Activated CD4-positive, alpha-beta T cell treated with anti-CD3 and anti-CD28 coated beads for 36 hours (primary cell): Measurements from ENCODE around the gene ATP6AP2. TPM values are rescaled to one million over a fixed set of nuclear protein-coding genes. Genes with fewer than 3 reads are reported as not detected.

ENCODE experiments used
- ATAC-seq: fragments of 200-7000 bp; cut with Tn5 transposase; one replicate; pipeline ENCODE4 v1.10.0; 2021; ENCODE audit warnings: mild to moderate bottlenecking, moderate library complexity
- CTCF ChIA-PET: fragments of 350-600 bp; sonication (Branson Sonifier 250); formaldehyde crosslinking; loops from one replicate; lab custom pipeline; 2021; ENCODE audit warnings: antibody characterized with exemption; lab: Charles Lee
- POLR2A ChIA-PET: fragments of 350-600 bp; sonication (Branson Sonifier 250); formaldehyde crosslinking; loops from one replicate; lab custom pipeline; 2021; ENCODE audit warnings: antibody characterized with exemption, inconsistent platforms; lab: Charles Lee
- DNase-seq: peaks from one replicate; pipeline ENCODE4 v3.0.0-alpha.2; 2020
- H3K27ac Mint-ChIP-seq: one replicate; pipeline ENCODE4 v1.8.0; 2021; ENCODE audit warnings: mixed read lengths
- H3K27me3 Mint-ChIP-seq: one replicate; pipeline ENCODE4 v1.8.0; 2021; ENCODE audit warnings: mixed read lengths
- H3K36me3 Mint-ChIP-seq: one replicate; pipeline ENCODE4 v1.8.0; 2021; ENCODE audit warnings: low read depth, mixed read lengths
- H3K4me1 Mint-ChIP-seq: one replicate; pipeline ENCODE4 v1.8.0; 2021; ENCODE audit warnings: mixed read lengths
- H3K4me3 Mint-ChIP-seq: one replicate; pipeline ENCODE4 v1.8.0; 2021; ENCODE audit warnings: mild to moderate bottlenecking, moderate library complexity, mixed read lengths
- H3K9me3 Mint-ChIP-seq: one replicate; pipeline ENCODE4 v1.8.0; 2021; ENCODE audit warnings: low read depth, mixed read lengths
- intact Hi-C, 2 experiments: fragments of 100-400 bp; cut with DNase I in 1 of 2; cut with micrococcal nuclease in 1 of 2; formaldehyde crosslinking; loops; one replicate each; pipeline versions ENCODE4 v1.14.2 to v1.15.1; 2022 to 2024; cut with DNase I, micrococcal nuclease
- total RNA-seq, 2 experiments: library from RNA; stranded (reverse); gene quantifications; one replicate each; pipeline ENCODE4 v1.2.3, GENCODE V29; 2021

The ATP6AP2 gene
- total RNA-seq, 2 experiments from 2014 or later, result 39.9 to 52.2 TPM

DNA sequence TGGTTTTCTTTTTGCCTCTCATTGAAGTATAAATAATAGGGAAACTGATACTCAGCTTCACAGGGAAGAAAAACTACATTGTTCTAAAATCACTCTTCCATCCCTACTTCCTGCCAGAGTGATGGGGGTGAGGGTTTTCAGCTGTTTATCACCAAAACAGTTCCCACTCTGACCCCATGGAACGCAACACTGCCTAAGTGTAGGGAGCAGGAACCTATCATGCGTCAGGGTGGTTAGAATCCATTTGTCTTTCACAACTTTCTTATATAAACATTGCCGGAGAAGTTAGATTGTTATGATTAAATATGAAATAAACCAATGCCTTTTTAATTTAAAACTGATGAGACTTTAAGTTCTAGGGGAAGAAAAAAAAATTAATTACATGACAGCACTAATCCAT, 26.6 kb downstream of the ATP6AP2 start:
- no peaks in the 10 kb centered on the region for H3K27me3 Mint-ChIP-seq
- ChIA-PET POLR2A (no interaction called here), CTCF (interaction anchor here (0.9 kb wide), 1 partner anchor 63 kb away, joined by 3 read pairs; no protein-coding TSS in a partner anchor)
- H3K4me1 Mint-ChIP-seq, result no peaks in the 10 kb centered on the region
- intact Hi-C loops, result no loop called here
- no peak overlapping the region for H3K4me3 Mint-ChIP-seq
- H3K27ac Mint-ChIP-seq, result no peak overlapping the region
- H3K36me3 Mint-ChIP-seq, result no peaks in the 10 kb centered on the region
- ATAC-seq (no peak), DNase-seq (no peak)
- no peaks in the 10 kb centered on the region for H3K9me3 Mint-ChIP-seq

DNA sequence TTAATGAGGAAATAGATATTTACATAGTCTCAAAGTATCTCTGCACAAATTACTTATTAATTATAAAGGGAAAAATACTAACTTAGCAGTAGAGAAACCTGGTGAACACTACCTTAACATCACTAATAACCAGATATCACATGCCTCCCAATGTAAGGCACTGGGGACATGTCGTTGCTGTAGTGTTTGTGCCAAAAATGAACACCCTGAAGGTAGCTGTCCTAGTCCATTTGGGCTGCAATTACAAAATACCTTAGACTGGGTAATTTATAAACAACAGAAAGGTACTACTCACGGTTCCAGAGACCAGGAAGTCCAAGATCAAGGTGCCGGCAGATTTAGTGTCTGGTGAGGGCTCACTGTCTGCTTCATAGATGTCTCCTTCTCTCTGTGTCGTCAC, 31.7 kb downstream of the ATP6AP2 start:
- no peak for DNase-seq
- no peak overlapping the region for H3K27ac Mint-ChIP-seq

DNA sequence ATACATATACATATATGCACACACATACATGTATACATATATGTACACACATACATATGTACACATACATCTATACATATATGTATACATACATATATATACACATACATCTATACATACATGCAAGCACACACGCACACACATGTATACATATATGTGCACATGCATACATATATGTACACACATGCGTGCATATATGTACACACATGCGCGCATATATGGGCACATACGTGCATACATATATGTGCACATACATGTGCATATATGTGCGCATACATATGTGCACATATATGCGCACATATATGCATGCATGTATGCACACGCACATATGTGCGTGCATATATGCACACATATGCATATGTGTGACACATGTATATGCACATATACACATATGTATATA, 35.2 kb downstream of the ATP6AP2 start:
- intact Hi-C loops, result no loop called here
- H3K9me3 Mint-ChIP-seq, result no peaks in the 10 kb centered on the region
- H3K27me3 Mint-ChIP-seq, result no peaks in the 10 kb centered on the region
- no peaks in the 10 kb centered on the region for H3K4me1 Mint-ChIP-seq
- H3K36me3 Mint-ChIP-seq, result no peaks in the 10 kb centered on the region
- ATAC-seq, result no peak
- no peak overlapping the region for H3K4me3 Mint-ChIP-seq
- POLR2A ChIA-PET, result no interaction called here
- H3K27ac Mint-ChIP-seq, result no peak overlapping the region
- DNase-seq, result no peak
- CTCF ChIA-PET, result no interaction called here

More for the DNA sequence above, 31.7 kb downstream of the ATP6AP2 start:
- Mint-ChIP-seq H3K4me3 (no peak overlapping the region), H3K36me3 (no peaks in the 10 kb centered on the region), H3K27me3 (no peaks in the 10 kb centered on the region), H3K9me3 (no peaks in the 10 kb centered on the region), H3K4me1 (no peaks in the 10 kb centered on the region)
- CTCF ChIA-PET, result no interaction called here
- POLR2A ChIA-PET, result no interaction called here
- intact Hi-C loops, result no loop called here
- ATAC-seq, result no peak

DNA sequence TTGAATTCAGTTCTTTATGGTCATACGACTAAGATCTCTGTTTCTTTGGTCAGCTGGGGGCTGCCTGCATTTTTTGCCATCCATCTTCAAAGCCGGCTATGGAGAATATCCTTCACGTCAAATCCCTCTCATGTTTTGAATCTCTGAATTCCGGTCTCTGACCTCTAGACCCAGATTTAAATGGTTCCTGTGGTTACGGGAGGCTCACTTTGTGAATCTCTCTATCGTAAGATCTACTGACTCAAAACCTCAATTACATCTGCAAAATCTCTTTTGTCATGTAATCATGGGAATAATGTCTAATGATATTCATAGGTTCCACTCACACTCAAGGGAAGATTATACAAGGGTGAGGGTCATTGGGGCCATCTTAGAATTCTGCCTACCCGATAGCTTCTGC, 36.8 kb downstream of the ATP6AP2 start:
- H3K4me1 Mint-ChIP-seq, result no peaks in the 10 kb centered on the region
- POLR2A ChIA-PET, result no interaction called here
- no peaks in the 10 kb centered on the region for H3K9me3 Mint-ChIP-seq
- H3K27me3 Mint-ChIP-seq, result no peaks in the 10 kb centered on the region
- CTCF ChIA-PET, result interaction anchor here (1.1 to 1.8 kb wide), 2 partner anchors 12 to 26 kb away, joined by 4 to 5 read pairs; no protein-coding TSS in a partner anchor
- ATAC-seq (no peak), DNase-seq (no peak)
- intact Hi-C loops, result no loop called here
- H3K27ac Mint-ChIP-seq, result no peak overlapping the region
- no peak overlapping the region for H3K4me3 Mint-ChIP-seq
- H3K36me3 Mint-ChIP-seq, result no peaks in the 10 kb centered on the region

DNA sequence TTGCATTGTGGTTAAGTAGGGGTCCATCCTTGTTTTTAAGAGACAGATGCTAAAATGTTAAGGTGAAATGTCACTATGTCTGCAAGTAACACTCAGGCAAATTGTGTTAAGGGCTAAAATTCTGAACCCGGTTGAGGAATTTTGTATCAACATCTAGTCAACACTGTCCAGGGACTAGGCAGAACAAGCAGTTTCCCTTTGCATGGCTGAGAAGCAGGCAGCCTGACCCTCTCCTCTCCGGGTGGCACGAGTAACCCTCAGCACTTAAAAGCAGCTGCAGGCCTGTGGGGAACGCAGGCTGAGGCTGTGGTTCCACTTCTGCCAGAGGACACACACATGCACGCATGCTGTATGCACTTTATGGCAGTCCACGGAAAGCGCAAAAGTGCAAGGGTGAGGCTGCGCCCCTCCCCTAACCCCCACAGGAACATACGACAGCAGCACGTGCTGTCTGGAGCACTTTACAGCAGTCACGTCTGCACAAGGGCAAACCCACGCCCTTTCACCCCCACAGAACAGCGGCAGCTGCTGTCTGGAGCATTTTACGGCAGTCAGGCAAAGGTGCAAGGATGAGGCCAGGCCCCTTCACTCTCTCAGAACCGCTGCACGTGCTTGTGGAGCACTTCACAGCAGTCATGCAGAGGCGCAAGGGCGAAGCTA, 41.8 kb downstream of the ATP6AP2 start:
- no peaks in the 10 kb centered on the region for H3K27me3 Mint-ChIP-seq
- H3K4me3 Mint-ChIP-seq, result no peak overlapping the region
- ChIA-PET CTCF (no interaction called here), POLR2A (no interaction called here)
- DNase-seq (no peak), ATAC-seq (no peak)
- H3K27ac Mint-ChIP-seq, result no peak overlapping the region
- no peaks in the 10 kb centered on the region for H3K4me1 Mint-ChIP-seq
- intact Hi-C loops, result no loop called here
- H3K36me3 Mint-ChIP-seq, result no peaks in the 10 kb centered on the region
- no peaks in the 10 kb centered on the region for H3K9me3 Mint-ChIP-seq

DNA sequence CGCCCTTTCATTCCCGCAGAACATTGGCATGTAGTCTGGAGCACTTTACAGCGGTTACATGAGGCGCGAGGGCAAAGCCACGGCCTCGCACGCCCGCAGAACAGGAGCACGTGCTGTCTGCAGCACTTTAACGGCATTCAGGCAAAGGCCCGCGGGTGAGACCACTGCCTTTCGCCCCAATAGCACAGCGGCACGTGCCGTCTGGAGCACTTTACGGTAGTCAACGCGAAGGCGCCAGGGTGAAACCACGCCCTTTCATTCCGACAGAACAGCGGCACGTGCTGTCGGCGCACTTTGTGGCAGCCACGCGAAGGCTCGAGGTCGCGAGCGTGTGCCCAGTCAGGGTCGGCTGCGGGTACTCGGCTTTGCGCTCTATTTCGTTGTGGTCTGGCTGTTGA, 42.4 kb downstream of the ATP6AP2 start, which contains the start of gene MPC1L:
MPC1L (plus strand) TSS at position 290 of the 398 bp plus-strand sequence. CDS start 138 bp downstream, outside the sequence.
- ChIA-PET CTCF (no interaction called here), POLR2A (no interaction called here)
- Mint-ChIP-seq H3K4me3 (no peak within 1 kb of the TSS), H3K27me3 (no peaks in the 10 kb centered on the region), H3K4me1 (no peaks in the 10 kb centered on the region), H3K9me3 (no peaks in the 10 kb centered on the region), H3K36me3 (no peaks in the 10 kb centered on the region), H3K27ac (no peak within 1 kb of the TSS)
- no peak for ATAC-seq
- no peak for DNase-seq
- intact Hi-C loops, result no loop called here

DNA sequence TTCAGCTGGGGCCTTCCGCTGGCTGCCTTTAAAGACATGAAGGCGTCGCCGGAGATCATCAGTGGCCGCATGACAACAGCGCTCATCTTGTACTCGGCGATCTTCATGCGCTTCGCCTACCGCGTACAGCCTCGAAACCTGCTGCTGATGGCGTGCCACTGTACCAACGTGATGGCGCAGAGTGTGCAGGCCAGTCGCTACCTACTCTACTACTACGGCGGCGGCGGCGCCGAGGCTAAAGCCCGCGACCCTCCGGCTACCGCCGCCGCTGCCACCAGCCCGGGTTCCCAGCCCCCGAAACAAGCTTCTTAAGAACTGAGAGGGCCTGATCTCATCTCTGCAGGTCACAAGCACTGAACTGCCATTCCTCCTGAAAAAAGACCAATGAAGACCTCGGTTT, 42.9 kb downstream of the ATP6AP2 start:
- POLR2A ChIA-PET, result no interaction called here
- ATAC-seq (no peak), DNase-seq (no peak)
- Mint-ChIP-seq H3K27me3 (no peaks in the 10 kb centered on the region), H3K9me3 (no peaks in the 10 kb centered on the region), H3K27ac (no peak overlapping the region), H3K4me3 (no peak overlapping the region), H3K4me1 (no peaks in the 10 kb centered on the region), H3K36me3 (no peaks in the 10 kb centered on the region)
- intact Hi-C loops, result no loop called here
- CTCF ChIA-PET, result no interaction called here

DNA sequence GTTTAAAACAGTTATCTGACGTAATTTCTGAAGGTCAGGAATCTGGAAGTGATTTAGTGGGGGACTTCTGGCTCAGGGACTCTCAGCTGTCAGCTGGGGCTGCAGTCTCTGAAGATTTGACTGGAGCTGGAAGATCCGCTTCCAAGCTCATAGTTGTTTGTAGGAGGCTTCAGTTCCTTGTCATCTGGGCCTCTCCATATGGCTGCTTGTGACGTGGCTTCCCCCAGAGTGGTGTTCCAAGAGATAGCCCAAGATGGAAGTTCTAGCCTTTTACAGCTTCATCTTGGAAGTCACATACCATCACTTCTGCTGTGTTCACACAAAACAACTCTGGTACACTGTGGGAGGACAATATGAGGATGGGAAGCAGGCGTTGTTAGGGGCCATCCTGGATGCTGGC, 44.5 kb downstream of the ATP6AP2 start:
- Mint-ChIP-seq H3K27ac (no peak overlapping the region), H3K4me1 (no peaks in the 10 kb centered on the region), H3K4me3 (no peak overlapping the region), H3K9me3 (no peaks in the 10 kb centered on the region), H3K27me3 (no peaks in the 10 kb centered on the region), H3K36me3 (no peaks in the 10 kb centered on the region)
- POLR2A ChIA-PET, result no interaction called here
- no peak for DNase-seq
- CTCF ChIA-PET, result interaction anchor here (1.1 kb wide), 1 partner anchor 169 kb away, joined by 3 read pairs; no protein-coding TSS in a partner anchor
- ATAC-seq, result no peak
- intact Hi-C loops, result no loop called here

DNA sequence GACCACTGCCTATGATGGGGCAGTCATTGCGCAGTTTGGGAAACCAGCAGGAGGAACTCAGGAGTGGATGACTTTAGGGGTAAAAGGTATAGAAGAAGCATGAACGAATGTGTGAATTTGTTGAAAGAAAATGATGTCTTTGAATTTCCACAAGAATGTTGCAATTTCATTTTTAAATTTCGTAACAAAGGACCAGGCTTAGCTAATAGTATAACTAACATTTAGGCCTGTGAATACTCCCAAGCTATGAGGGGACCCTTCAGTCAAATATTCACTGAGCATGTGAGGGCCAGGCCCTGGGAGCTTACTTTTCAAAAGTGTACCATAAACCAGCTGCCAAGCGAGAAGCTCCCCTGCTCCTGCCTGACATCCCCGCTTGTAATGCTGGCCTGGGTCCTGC, 47.7 kb downstream of the ATP6AP2 start:
- no peaks in the 10 kb centered on the region for H3K27me3 Mint-ChIP-seq
- ATAC-seq (no peak), DNase-seq (no peak)
- no peaks in the 10 kb centered on the region for H3K9me3 Mint-ChIP-seq
- peaks cover 4% of the 10 kb centered on the region for H3K4me1 Mint-ChIP-seq
- CTCF ChIA-PET, result interaction anchor here (1.3 kb wide), 1 partner anchor 85 kb away, joined by 3 read pairs; no protein-coding TSS in a partner anchor
- POLR2A ChIA-PET, result no interaction called here
- peaks cover 8% of the 10 kb centered on the region for H3K36me3 Mint-ChIP-seq
- no peak overlapping the region for H3K27ac Mint-ChIP-seq
- intact Hi-C loops, result no loop called here
- H3K4me3 Mint-ChIP-seq, result no peak overlapping the region

DNA sequence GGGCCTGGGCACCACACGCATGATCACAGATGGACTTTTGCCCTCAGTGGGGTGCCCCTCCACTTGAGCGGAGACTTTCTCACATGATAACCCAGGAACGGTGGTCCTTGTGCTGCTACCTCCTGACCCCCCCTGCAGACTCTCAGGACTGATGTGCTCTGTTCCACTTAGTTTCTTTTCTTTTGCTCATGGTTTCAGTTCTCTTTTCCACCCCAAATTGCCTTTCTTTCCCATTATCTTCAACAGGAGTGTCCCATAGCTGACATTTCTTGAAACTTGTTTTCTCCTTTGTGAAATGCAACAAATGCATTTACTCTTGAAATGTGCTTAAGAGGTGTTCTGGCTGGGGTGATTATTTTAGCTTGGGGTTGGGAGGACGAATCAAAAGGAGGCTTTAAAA, 51.4 kb downstream of the ATP6AP2 start:
- ChIA-PET CTCF (interaction anchor here (1.0 to 1.4 kb wide), 4 partner anchors 11 to 162 kb away, joined by 3 to 5 read pairs (median 4); no protein-coding TSS in a partner anchor), POLR2A (no interaction called here)
- H3K36me3 Mint-ChIP-seq, result peaks cover 23% of the 10 kb centered on the region

DNA sequence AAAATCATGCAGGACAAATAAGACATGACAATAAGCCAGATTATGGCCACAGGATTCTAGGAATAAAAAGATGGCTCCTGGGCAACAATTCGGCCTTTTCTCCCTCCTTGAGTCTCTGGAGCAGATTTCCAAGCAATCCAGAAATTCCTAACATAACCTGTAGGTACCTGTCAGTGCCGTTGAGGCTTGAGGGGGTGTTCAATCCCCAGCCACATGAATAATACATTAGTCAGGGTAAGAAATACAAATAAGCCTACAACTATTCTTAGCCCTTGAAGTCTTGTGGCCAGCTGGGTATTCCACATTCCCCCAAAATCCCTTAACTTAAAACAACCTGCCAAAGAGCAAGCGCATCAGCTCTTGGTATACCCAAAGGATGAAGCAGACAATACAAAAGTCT, 56.9 kb downstream of the ATP6AP2 start:
- intact Hi-C loops, result no loop called here
- H3K9me3 Mint-ChIP-seq, result no peaks in the 10 kb centered on the region
- peaks cover 20% of the 10 kb centered on the region for H3K4me1 Mint-ChIP-seq
- ChIA-PET POLR2A (no interaction called here), CTCF (no interaction called here)
- DNase-seq (no peak), ATAC-seq (no peak)
- H3K36me3 Mint-ChIP-seq, result peaks cover 37% of the 10 kb centered on the region
- no peak overlapping the region for H3K4me3 Mint-ChIP-seq
- no peaks in the 10 kb centered on the region for H3K27me3 Mint-ChIP-seq
- H3K27ac Mint-ChIP-seq, result no peak overlapping the region

More for the DNA sequence above, 51.4 kb downstream of the ATP6AP2 start:
- ATAC-seq, result no peak
- no peak for DNase-seq
- H3K27ac Mint-ChIP-seq, result peak overlapping the region; percentile 69
- intact Hi-C loops, result loop anchor here in 1 of 2 experiments (5.0 kb wide), 1 partner anchor 40 kb away; no protein-coding TSS in a partner anchor
- H3K4me3 Mint-ChIP-seq, result no peak overlapping the region
- H3K27me3 Mint-ChIP-seq, result no peaks in the 10 kb centered on the region
- no peaks in the 10 kb centered on the region for H3K9me3 Mint-ChIP-seq
- H3K4me1 Mint-ChIP-seq, result peaks cover 7% of the 10 kb centered on the region

DNA sequence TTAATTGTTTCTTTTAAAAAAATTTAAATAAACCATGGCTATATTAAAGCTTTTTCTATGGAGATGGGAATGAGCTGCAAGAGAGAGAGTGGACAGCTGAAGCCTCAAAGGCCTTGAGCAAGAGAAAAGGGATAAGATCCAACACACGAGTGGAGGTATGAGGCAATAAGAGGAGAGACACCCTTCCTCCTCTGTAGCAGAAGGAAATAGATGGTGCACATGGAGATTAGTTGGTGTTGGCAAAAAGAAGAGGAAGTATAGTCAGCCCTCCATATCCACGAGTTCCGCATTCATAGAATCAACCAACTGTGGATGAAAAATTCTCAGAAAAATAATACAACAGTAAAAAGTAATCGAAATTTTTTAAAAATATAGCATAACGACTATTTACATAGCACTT, 63.4 kb downstream of the ATP6AP2 start:
- H3K36me3 Mint-ChIP-seq, result peaks cover 28% of the 10 kb centered on the region
- ChIA-PET POLR2A (no interaction called here), CTCF (interaction anchor here (0.6 to 1.4 kb wide), 3 partner anchors 27 to 232 kb away, joined by 3 to 5 read pairs (median 3); no protein-coding TSS in a partner anchor)
- H3K9me3 Mint-ChIP-seq, result no peaks in the 10 kb centered on the region
- peaks cover 29% of the 10 kb centered on the region for H3K4me1 Mint-ChIP-seq
- ATAC-seq (no peak), DNase-seq (no peak)
- no peaks in the 10 kb centered on the region for H3K27me3 Mint-ChIP-seq
- H3K4me3 Mint-ChIP-seq, result peak overlapping the region; percentile 52
- H3K27ac Mint-ChIP-seq, result peak overlapping the region; percentile 72
- intact Hi-C loops, result loop anchor here (1.0 to 10.0 kb wide), 4 partner anchors 63 to 1839 kb away; partner anchors contain the start of genes ATP6AP2 (in 1 of the 2), MID1IP1 (in 1 of the 2) and USP9X (in 1 of the 2)
